ENCODE data around the gene ENPP6. TPM values are rescaled to one million over a fixed set of nuclear protein-coding genes. Genes with fewer than 3 reads are reported as not detected.

ENPP6 gene
- total RNA-seq, 1 donor from 2014 or later, result not detected

DNA sequence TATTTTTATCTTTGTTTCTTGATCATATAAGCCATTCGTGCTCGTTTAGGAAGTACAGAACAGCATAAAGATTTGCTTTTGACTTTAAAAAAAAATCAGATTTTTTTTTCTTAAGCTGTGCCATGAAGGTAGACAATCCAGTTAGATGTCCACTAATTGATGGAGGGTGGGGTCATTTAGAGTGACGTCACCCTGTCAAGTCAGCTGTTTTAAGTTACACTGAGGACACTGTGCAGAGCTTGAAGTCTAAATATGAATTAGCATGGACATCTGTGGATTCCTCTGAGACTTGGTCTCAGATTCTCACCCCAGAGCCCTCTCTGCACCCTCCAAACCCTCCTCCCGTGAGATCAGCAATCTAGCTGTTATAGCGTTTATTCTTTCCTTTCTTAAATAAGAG lies 63.9 kb downstream of the ENPP6 start:
- no peak for DNase-seq (ENCODE audit: low read depth)
- TF ChIP-seq, protein P1, sequence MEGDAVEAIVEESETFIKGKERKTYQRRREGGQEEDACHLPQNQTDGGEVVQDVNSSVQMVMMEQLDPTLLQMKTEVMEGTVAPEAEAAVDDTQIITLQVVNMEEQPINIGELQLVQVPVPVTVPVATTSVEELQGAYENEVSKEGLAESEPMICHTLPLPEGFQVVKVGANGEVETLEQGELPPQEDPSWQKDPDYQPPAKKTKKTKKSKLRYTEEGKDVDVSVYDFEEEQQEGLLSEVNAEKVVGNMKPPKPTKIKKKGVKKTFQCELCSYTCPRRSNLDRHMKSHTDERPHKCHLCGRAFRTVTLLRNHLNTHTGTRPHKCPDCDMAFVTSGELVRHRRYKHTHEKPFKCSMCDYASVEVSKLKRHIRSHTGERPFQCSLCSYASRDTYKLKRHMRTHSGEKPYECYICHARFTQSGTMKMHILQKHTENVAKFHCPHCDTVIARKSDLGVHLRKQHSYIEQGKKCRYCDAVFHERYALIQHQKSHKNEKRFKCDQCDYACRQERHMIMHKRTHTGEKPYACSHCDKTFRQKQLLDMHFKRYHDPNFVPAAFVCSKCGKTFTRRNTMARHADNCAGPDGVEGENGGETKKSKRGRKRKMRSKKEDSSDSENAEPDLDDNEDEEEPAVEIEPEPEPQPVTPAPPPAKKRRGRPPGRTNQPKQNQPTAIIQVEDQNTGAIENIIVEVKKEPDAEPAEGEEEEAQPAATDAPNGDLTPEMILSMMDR (conservative IDR thresholded peaks at IDR 0.05; ENCODE audit: low read depth, low read length), result no peak
- no peak overlapping the region for H3K4me3 ChIP-seq (ENCODE audit: low read depth, low read length)

DNA sequence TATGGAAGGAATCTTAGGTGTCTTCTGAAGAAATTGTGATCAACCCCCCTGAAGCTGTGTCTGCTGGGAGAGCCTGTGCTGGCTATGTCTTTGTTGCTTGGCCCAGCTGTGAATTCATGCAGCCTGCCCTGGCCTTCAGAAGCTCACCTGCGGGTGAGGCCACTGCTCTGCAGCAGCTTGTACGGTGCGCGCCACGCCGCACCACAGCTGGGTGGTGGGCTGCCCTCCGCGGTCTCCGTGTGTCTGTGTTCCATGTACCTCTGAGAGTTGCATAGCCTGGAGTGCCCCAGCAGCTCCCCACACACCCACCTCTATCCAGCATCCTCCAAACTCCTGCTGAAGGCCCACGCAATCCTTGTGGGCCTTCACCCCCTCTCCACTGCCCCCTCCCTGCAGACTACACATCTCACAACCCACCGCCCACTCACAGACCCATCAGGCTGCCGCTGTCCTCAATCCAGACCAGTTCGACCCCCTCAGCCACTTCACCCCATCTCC lies 65.6 kb downstream of the ENPP6 start:
- H3K4me3 ChIP-seq (ENCODE audit: low read depth, low read length), result no peak overlapping the region
- no peak for DNase-seq (ENCODE audit: low read depth)
- TF ChIP-seq, protein P1 (conservative IDR thresholded peaks at IDR 0.05; ENCODE audit: low read depth, low read length), result no peak

DNA sequence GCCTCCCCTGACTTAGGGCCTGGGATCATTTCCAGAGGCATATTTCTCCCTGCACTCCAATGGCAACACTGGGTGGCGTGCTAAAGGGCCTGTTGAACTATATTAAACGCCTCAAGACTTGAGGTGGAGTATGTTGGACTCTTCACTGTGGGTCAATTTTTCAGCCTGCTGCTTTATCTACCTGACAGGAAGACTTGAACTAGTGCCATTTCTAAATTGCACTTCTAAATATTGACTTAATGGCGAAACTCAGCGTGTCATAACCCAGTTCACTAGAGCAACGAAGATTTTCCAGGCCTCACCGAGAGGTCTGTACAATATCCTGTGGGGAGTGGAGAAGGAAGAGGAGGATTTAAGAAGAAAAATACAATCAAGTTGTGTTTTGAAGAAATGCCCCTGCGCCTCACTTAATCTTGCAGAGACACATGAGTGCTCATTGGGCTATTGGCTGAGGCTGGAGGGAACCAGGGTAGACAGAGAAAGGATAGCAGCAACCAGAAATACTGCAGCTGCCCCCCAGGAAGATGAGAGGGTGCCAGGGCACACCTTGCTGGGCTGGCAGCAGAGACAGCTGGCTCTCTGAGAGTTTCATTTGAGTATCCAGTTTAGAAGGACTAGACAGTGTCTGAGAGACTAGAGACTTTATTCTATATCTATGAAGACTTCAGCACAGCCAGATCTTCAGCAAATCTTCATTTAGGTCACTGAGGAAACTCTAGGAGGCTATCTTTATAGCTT lies 67.4 kb downstream of the ENPP6 start:
- TF ChIP-seq, protein P1 (conservative IDR thresholded peaks at IDR 0.05; ENCODE audit: low read depth, low read length), result no peak
- DNase-seq (ENCODE audit: low read depth), result no peak
- H3K4me3 ChIP-seq (ENCODE audit: low read depth, low read length), result no peak overlapping the region

DNA sequence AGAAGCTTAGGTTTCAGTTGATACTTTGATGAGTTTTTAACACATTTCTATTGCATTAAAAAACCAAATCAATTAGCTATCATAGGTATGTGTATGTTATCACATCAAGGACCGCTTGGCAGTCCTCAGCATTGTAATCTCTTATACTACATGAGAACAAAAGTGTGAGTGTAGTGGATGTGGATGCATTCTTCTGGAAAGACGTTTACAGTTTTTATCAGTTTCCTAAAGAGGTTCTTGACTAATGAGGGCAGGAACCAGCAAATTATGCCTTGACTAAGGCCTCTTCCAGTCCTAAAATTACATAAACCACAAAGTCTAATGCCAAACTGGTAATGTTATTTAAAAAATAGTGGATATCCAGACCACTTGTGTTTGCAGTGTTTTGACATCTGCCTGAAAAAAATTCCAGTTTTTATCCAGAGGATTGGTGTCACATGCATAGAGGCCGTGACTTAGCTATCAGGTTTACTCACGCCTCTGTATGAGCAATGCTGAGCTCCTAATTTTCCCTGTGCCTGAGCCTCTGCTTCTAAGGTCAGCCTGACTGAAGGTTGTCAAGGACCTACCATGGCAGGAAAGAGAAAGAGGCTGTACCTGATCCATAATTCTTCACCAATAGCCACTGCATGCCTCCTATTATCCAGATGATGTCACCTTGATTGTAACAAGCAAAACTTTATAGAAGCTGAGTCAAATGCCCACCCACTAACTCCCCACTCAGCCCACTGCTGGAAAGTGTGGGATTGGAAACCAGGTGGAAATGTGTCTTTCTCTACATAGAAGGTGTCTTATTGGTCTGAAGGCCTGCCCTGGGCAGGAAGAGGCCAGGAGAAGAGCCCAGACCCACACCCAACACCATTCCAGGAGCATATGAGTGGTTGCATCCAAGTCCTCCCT lies 68.7 kb downstream of the ENPP6 start:
- H3K4me3 ChIP-seq (ENCODE audit: low read depth, low read length), result no peak overlapping the region
- TF ChIP-seq, protein P1 (conservative IDR thresholded peaks at IDR 0.05; ENCODE audit: low read depth, low read length), result no peak
- DNase-seq (ENCODE audit: low read depth), result no peak

DNA sequence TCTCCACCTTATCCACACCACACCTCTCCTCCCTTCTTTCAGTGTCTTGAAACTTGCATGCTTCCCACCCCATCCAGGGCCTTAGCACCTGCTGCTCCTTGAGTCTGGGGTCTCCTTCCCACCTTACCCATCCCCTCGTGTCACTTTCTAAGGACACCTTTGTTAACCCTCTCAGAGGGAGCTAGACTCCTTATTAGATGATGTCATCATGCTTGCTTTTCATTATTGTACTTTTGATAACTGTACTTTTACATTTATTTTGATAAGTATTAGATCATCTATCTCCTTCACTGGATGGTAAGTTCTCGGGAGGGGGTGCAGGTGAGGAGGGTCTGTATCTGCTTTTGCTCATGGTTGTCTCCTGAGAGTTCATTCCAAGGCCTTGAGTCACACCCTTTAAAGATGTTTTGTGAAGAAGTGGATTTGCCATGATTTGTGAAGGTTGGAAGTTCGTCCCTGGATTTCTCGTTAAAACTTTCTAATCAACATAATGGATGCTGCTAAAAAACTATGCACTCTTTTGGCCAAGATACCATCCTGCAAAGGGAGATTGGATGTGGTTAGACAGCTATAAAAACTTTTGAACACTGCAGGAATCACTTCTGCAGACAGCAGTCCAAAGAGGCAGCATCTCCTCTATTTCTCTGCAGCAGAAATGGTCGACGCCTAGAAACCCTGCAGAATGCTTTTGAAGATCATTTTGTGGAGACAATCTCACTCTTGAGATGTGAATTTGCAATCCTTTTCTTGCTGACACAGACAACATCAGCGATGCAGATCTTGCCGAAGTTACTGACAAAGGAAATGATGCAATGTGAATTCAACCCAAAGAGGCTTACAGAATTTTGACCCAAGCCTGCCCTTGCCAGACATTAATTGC lies 69.6 kb downstream of the ENPP6 start:
- H3K4me3 ChIP-seq (ENCODE audit: low read depth, low read length), result no peak overlapping the region
- no peak for DNase-seq (ENCODE audit: low read depth)
- TF ChIP-seq, protein P1 (conservative IDR thresholded peaks at IDR 0.05; ENCODE audit: low read depth, low read length), result no peak

DNA sequence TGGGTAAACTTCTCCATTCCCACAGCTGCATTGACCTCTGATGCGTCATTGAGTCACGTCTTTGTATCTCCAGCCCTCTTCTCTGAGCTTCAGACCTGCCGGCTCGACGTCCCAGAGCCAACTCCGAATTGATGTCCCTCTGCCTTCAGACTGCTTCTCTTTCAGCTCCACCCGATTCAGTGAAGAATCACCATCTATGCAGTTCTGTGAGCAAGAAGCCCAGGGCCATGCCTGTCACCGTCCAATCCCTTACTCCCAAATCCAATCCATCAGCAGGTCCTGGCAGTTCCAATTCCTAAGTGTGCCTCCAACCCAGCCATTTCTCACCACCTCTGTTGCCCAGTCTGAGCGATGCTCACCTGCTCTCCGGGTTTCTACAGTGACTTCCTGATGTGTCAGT lies 70.7 kb downstream of the ENPP6 start:
- H3K4me3 ChIP-seq (ENCODE audit: low read depth, low read length), result no peak overlapping the region
- DNase-seq (ENCODE audit: low read depth), result no peak
- TF ChIP-seq, protein P1 (conservative IDR thresholded peaks at IDR 0.05; ENCODE audit: low read depth, low read length), result no peak

All from epithelial cell of proximal tubule (primary cell).